ENCODE measurements around the gene EHMT2.

DNA sequence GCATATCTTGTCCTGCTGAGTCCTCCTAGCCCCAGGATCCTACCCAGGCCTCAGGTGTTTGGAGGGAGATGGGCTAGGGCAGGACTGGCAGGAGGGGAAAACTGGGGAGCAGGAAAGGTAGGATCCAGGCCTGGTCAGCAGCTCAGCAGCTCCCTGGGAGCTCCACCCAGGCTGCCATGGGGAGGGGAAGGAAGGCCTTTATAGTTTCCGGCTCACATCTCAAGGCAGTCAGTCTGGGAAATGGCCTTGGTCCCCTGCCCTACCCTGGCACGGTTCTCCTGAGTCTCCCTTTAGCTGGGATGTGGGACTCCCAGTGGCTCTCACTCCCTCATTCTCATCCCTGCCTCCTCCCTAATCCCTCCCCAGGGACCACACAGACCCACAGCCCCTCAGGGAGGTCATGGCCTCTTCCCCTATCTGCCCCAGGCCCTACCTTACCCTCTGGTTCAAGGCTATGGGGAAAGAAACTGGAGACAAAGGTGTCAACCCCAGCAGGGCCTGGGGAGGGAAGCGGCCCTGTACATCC lies 20.3 kb downstream of the EHMT2 start:
- TF ChIP-seq POLR2AphosphoS5 (IDR thresholded peaks at IDR 0.05; ENCODE audit: insufficient read depth, low read depth, low read length) (no peak), POLR2A (IDR thresholded peaks at IDR 0.05; ENCODE audit: low read depth, low read length) (no peak)
- TF ChIP-seq, protein P1, sequence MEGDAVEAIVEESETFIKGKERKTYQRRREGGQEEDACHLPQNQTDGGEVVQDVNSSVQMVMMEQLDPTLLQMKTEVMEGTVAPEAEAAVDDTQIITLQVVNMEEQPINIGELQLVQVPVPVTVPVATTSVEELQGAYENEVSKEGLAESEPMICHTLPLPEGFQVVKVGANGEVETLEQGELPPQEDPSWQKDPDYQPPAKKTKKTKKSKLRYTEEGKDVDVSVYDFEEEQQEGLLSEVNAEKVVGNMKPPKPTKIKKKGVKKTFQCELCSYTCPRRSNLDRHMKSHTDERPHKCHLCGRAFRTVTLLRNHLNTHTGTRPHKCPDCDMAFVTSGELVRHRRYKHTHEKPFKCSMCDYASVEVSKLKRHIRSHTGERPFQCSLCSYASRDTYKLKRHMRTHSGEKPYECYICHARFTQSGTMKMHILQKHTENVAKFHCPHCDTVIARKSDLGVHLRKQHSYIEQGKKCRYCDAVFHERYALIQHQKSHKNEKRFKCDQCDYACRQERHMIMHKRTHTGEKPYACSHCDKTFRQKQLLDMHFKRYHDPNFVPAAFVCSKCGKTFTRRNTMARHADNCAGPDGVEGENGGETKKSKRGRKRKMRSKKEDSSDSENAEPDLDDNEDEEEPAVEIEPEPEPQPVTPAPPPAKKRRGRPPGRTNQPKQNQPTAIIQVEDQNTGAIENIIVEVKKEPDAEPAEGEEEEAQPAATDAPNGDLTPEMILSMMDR (IDR thresholded peaks at IDR 0.05; ENCODE audit: extremely low read depth in 1 of 2, insufficient read depth in 1 of 2, low read depth in 1 of 2, low read length in 2 of 2) = no peak
